B cell (primary cell): ENCODE measurements around the gene GINS2.

ENCODE experiments used
- EZH2 ChIP-seq: IDR thresholded peaks from 2 replicates; pipeline ENCODE4 v1.6.1; 2012; ENCODE audit warnings: borderline replicate concordance, low read depth, mild to moderate bottlenecking, moderate library complexity, low read length; ENCODE audit not compliant: insufficient read depth, poor library complexity, severe bottlenecking
- TF ChIP-seq, protein P1 (sequence below): fragments of 200-600 bp; IDR thresholded peaks from one replicate; pipeline ENCODE4 v1.8.0; 2022; ENCODE audit warnings: antibody characterized with exemption, mild to moderate bottlenecking

DNA sequence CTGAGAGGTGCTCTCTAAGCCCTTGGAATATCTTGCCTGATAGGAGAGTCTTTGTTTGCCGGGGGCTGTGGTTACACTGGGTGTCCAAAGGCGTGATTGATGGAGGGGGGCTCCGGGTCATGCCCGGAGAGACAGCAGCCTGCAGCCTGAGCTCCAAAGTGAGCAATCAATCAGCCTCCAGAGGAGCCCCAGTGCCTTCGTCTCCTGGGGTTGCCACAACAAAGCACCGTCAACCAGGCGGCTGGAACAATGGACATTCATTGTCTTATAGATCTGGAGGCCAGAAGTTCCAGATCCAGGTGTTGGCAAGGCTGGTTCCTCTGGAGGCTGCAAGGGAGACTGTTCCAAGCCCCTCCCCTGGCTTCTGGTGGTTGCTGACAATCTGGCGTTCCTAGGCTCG is 24.0 kb upstream of the GINS2 start:
- TF ChIP-seq, protein P1, sequence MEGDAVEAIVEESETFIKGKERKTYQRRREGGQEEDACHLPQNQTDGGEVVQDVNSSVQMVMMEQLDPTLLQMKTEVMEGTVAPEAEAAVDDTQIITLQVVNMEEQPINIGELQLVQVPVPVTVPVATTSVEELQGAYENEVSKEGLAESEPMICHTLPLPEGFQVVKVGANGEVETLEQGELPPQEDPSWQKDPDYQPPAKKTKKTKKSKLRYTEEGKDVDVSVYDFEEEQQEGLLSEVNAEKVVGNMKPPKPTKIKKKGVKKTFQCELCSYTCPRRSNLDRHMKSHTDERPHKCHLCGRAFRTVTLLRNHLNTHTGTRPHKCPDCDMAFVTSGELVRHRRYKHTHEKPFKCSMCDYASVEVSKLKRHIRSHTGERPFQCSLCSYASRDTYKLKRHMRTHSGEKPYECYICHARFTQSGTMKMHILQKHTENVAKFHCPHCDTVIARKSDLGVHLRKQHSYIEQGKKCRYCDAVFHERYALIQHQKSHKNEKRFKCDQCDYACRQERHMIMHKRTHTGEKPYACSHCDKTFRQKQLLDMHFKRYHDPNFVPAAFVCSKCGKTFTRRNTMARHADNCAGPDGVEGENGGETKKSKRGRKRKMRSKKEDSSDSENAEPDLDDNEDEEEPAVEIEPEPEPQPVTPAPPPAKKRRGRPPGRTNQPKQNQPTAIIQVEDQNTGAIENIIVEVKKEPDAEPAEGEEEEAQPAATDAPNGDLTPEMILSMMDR, result no peak
- no peak for TF ChIP-seq EZH2
